ENCODE results near the gene EQTN. TPM values are rescaled to one million over a fixed set of nuclear protein-coding genes. Genes with fewer than 3 reads are reported as not detected.

EQTN gene
- total RNA-seq: not detected

GRCh38 chr9:27297050-27297449 is at the start of gene EQTN:
TSS of gene EQTN (minus strand) at chr9:27297150. CDS start at chr9:27297055, 95 bp downstream.
- Mint-ChIP-seq H3K36me3 (ENCODE audit: low read depth) (no peaks in the 10 kb centered on the region), H3K27me3 (peaks cover 5% of the 10 kb centered on the region), H3K27ac (no peak within 1 kb of the TSS), H3K9me3 (no peaks in the 10 kb centered on the region), H3K4me1 (no peaks in the 10 kb centered on the region), H3K4me3 (no peak within 1 kb of the TSS)
- CTCF ChIA-PET: no interaction called here
- POLR2A ChIA-PET: no interaction called here
- DNase-seq: no peak

- H3K9me3 Mint-ChIP-seq: no peaks in the 10 kb centered on the region
- no peak for DNase-seq
- H3K36me3 Mint-ChIP-seq (ENCODE audit: low read depth): no peaks in the 10 kb centered on the region
- H3K4me3 Mint-ChIP-seq: no peak overlapping the region
- no peaks in the 10 kb centered on the region for H3K27me3 Mint-ChIP-seq
- CTCF ChIA-PET: interaction anchor here (1.4 kb wide), 1 partner anchor 12 kb away, joined by 4 read pairs; no protein-coding TSS in a partner anchor
- peaks cover 3% of the 10 kb centered on the region for H3K4me1 Mint-ChIP-seq
- POLR2A ChIA-PET: no interaction called here
- no peak overlapping the region for H3K27ac Mint-ChIP-seq
Observed at GRCh38 chr9:27344776-27345175, 47.8 kb upstream of the EQTN start.

DNA sequence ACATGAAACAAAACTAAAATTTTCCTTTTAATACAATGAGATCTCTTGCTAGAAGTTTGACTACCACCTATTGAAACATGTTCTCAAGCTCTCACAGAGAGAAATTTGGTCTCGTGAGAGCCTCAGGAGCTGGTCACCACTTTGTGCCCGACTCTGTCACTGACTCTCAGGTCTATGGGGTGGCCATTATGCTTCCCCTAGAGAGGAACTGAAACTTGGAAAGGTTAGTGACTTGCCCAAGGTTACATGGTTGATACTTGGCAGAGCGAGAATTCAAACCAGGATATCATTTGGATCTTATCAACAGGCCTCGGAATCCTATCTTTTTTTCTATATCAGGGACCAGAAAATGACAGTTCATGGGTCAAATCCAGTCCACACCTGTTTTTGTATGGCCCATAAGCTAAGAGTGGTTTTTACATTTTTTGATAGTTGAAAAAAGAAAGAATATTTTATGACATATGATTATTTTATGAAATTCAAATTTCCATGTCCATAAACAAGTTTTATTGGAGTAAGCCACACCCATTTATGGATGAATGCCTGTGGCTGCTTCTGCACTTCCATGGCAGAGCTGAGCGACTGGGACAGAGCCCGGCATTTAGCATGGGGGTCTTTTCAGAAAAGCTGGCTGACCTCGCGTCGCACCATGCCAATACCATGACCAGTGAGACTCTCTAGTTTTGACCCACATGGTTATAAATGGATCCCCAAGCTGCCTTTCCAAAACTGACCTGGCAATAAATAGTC is 44.8 kb upstream of the EQTN start:
- Mint-ChIP-seq H3K27me3 (no peaks in the 10 kb centered on the region), H3K36me3 (ENCODE audit: low read depth) (no peaks in the 10 kb centered on the region), H3K4me1 (no peaks in the 10 kb centered on the region), H3K9me3 (no peaks in the 10 kb centered on the region), H3K4me3 (no peak overlapping the region), H3K27ac (no peak overlapping the region)
- ChIA-PET POLR2A (no interaction called here), CTCF (no interaction called here)
- no peak for DNase-seq

DNA sequence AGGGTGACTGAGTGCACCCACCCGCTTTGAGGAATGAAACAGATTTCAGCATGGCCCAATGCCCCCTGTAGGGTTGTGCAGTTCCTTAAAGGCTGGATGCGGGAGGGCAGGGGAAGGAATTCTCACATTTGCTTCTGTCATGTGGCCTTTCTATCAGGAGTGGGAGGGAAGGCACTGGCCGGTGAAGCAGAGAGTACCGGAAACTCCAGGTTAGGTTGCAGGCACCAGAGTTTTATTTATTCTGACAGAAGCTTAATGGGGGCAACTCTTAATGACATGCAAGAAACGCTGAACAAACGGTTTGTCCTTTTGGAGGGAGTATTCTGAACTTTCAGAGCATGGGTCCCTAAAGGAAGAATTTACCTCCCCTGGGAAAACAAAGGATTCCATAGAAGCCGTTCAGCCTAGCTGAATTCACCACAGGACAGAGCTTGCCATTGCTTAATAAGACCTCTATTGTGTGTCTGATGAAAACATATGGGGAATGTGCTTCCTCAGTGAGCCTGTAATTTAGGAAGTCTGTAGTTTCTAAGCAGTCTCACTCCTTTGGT is 44.1 kb upstream of the EQTN start:
- no peak for DNase-seq
- Mint-ChIP-seq H3K4me3 (no peak overlapping the region), H3K27me3 (no peaks in the 10 kb centered on the region), H3K27ac (no peak overlapping the region), H3K9me3 (no peaks in the 10 kb centered on the region), H3K36me3 (ENCODE audit: low read depth) (no peaks in the 10 kb centered on the region), H3K4me1 (no peaks in the 10 kb centered on the region)
- CTCF ChIA-PET: no interaction called here
- POLR2A ChIA-PET: no interaction called here

DNA sequence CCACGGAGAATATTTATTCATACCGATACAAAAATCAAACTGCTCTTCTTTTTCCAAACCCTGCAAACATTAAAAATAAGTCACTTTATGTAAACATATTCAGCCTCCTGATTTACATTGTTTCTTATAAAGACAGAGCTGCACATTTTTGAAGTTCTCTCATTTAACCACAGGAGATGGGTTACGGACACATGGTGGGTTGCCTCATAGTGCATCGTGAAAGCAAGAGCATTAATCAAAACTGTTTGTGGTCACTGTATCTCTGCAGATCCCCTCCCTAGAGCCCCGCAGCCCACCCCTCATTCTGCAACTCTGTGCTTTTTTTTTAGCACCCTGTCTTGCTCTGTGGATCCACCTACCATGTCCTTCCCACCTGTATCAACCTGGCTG is 43.3 kb upstream of the EQTN start:
- H3K4me3 Mint-ChIP-seq: no peak overlapping the region
- H3K4me1 Mint-ChIP-seq: no peaks in the 10 kb centered on the region
- H3K27ac Mint-ChIP-seq: no peak overlapping the region
- no peaks in the 10 kb centered on the region for H3K36me3 Mint-ChIP-seq (ENCODE audit: low read depth)
- ChIA-PET POLR2A (no interaction called here), CTCF (no interaction called here)
- peaks cover 3% of the 10 kb centered on the region for H3K27me3 Mint-ChIP-seq
- DNase-seq: no peak
- no peaks in the 10 kb centered on the region for H3K9me3 Mint-ChIP-seq

DNA sequence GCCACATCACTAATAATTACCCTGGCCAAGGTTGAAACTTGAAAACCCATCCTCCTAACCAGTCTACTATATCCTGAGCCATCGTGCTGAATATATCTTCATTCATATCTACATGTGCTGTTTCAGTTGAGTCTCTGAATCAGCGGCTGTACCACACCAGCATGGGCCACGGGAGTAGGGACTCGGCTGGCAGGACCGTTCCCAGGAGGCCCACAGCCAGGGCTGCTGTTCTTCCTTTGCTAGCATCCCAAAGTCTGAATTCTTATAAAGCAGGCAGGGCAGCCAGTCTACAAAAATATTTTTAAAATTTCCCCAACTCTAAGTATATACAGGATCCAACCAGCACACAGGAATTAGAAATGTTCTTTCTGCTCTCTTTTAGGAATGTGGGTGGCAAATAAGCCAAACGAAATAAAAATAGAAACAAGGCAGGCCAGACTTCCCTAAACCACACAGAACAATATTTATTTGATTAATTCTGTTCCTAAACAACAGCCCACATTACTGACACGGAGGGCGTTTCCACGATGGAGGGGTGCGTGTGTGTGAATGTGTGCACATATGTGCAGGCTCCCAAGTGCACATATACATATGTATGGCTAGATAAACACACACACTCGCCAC is 42.8 kb upstream of the EQTN start:
- Mint-ChIP-seq H3K27me3 (peaks cover 3% of the 10 kb centered on the region), H3K4me1 (no peaks in the 10 kb centered on the region), H3K9me3 (no peaks in the 10 kb centered on the region), H3K36me3 (ENCODE audit: low read depth) (no peaks in the 10 kb centered on the region), H3K4me3 (no peak overlapping the region), H3K27ac (no peak overlapping the region)
- ChIA-PET POLR2A (no interaction called here), CTCF (no interaction called here)
- DNase-seq: no peak

DNA sequence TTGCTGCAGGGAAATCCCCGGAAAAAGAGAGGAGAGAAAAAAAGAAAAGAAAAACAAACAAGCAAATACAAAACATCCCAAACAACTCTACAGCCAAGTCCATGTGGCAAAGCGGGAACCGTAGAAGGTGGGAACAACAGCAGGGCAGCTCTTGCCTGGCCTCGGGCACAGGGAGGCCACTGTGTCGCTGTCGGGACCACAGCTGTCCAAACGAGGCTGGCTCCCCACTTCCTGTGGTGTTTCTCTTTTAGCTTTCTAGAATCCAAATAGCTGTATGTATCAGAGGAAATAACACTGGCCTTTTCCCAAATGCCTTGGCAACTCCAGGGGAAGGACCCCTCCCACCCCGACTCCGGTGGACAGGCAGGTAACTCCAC is 41.6 kb upstream of the EQTN start:
- POLR2A ChIA-PET: no interaction called here

GRCh38 chr9:27337833-27338526 is 41.0 kb upstream of the EQTN start:
- ChIA-PET POLR2A (no interaction called here), CTCF (interaction anchor here (1.1 kb wide), 1 partner anchor 210 kb away, joined by 3 read pairs; no protein-coding TSS in a partner anchor)
- H3K27me3 Mint-ChIP-seq: peaks cover 6% of the 10 kb centered on the region

More for the DNA sequence above, 41.6 kb upstream of the EQTN start:
- no peaks in the 10 kb centered on the region for H3K36me3 Mint-ChIP-seq (ENCODE audit: low read depth)
- no peaks in the 10 kb centered on the region for H3K9me3 Mint-ChIP-seq
- no peak for DNase-seq
- H3K27ac Mint-ChIP-seq: no peak overlapping the region
- peaks cover 6% of the 10 kb centered on the region for H3K27me3 Mint-ChIP-seq
- no peaks in the 10 kb centered on the region for H3K4me1 Mint-ChIP-seq
- CTCF ChIA-PET: interaction anchor here (1.1 kb wide), 1 partner anchor 210 kb away, joined by 3 read pairs; no protein-coding TSS in a partner anchor
- H3K4me3 Mint-ChIP-seq: no peak overlapping the region

GRCh38 chr9:27337236-27337635 is 40.3 kb upstream of the EQTN start:
- H3K9me3 Mint-ChIP-seq: no peaks in the 10 kb centered on the region
- CTCF ChIA-PET: no interaction called here
- peaks cover 6% of the 10 kb centered on the region for H3K27me3 Mint-ChIP-seq

More at GRCh38 chr9:27337833-27338526, 41.0 kb upstream of the EQTN start:
- H3K27ac Mint-ChIP-seq: no peak overlapping the region
- DNase-seq: no peak
- no peak overlapping the region for H3K4me3 Mint-ChIP-seq
- no peaks in the 10 kb centered on the region for H3K4me1 Mint-ChIP-seq
- H3K9me3 Mint-ChIP-seq: no peaks in the 10 kb centered on the region
- no peaks in the 10 kb centered on the region for H3K36me3 Mint-ChIP-seq (ENCODE audit: low read depth)

DNA sequence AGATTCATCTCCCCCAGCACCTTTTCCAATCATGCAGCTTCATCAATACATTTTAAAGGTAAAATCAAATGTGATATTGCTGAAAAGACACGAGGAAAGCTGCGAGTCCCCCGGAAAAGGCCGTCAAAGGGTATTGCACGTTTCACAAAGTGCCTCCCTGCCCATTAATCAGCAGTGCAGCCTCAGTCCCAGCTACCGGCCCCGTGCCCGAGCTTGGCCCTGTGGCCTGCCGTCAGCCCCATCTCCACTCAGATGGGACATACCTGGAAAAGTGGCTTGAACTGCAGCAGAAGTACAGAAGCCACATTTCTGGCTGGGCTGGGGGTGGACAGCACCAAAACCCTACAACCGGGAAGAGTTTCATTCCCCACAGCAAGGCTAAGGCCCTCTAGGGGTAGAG is 39.9 kb upstream of the EQTN start:
- H3K36me3 Mint-ChIP-seq (ENCODE audit: low read depth): no peaks in the 10 kb centered on the region
- peaks cover 6% of the 10 kb centered on the region for H3K27me3 Mint-ChIP-seq
- ChIA-PET CTCF (interaction anchor here (1.1 kb wide), 1 partner anchor 211 kb away, joined by 3 read pairs; no protein-coding TSS in a partner anchor), POLR2A (no interaction called here)
- DNase-seq: no peak
- H3K4me3 Mint-ChIP-seq: no peak overlapping the region
- no peaks in the 10 kb centered on the region for H3K4me1 Mint-ChIP-seq
- no peak overlapping the region for H3K27ac Mint-ChIP-seq
- no peaks in the 10 kb centered on the region for H3K9me3 Mint-ChIP-seq

More at GRCh38 chr9:27337236-27337635, 40.3 kb upstream of the EQTN start:
- Mint-ChIP-seq H3K4me1 (no peaks in the 10 kb centered on the region), H3K27ac (no peak overlapping the region), H3K4me3 (no peak overlapping the region), H3K36me3 (ENCODE audit: low read depth) (no peaks in the 10 kb centered on the region)
- no peak for DNase-seq
- POLR2A ChIA-PET: no interaction called here

- Mint-ChIP-seq H3K27me3 (peaks cover 8% of the 10 kb centered on the region), H3K27ac (no peak overlapping the region), H3K36me3 (ENCODE audit: low read depth) (no peaks in the 10 kb centered on the region), H3K9me3 (no peaks in the 10 kb centered on the region), H3K4me3 (no peak overlapping the region), H3K4me1 (no peaks in the 10 kb centered on the region)
- ChIA-PET CTCF (interaction anchor here (0.6 to 1.7 kb wide), 3 partner anchors 194 to 211 kb away, joined by 3 to 10 read pairs (median 3); partner anchors contain the start of gene MOB3B), POLR2A (no interaction called here)
- no peak for DNase-seq
Observed at GRCh38 chr9:27336126-27336525, 39.2 kb upstream of the EQTN start.

DNA sequence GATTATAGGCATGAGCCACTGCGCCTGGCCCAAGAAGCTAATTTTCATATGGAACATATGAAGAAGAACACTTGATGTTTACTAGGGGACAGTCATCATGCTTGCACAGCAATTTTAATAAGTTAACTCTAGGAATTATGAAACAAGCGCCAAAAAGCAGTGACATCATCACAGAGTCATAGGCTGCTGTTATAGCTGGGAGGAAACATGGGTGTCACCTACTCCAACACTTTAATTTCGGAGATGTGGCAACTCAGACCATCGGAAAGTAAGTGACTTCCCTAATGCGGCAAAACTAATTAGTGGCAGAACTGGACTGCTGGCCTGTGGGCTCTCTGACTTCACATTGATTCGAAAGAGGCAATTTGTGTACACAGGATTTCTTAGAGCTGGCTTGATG is 38.1 kb upstream of the EQTN start:
- Mint-ChIP-seq H3K4me1 (no peaks in the 10 kb centered on the region), H3K4me3 (no peak overlapping the region), H3K36me3 (ENCODE audit: low read depth) (no peaks in the 10 kb centered on the region), H3K9me3 (no peaks in the 10 kb centered on the region), H3K27me3 (peaks cover 8% of the 10 kb centered on the region), H3K27ac (no peak overlapping the region)
- ChIA-PET POLR2A (no interaction called here), CTCF (interaction anchor here (1.2 to 1.7 kb wide), 2 partner anchors 195 to 210 kb away, joined by 3 to 10 read pairs; partner anchors contain the start of gene MOB3B)
- no peak for DNase-seq

Data from activated CD4-positive, alpha-beta memory T cell treated with anti-CD3 and anti-CD28 coated beads, Interleukin-2, amount 10 ng/mL, durations not matched to agents 7 days and 5 days (primary cell).